KMS-11 (cell line): ENCODE measurements around the gene AEBP1.

Experiments
- H2AFZ ChIP-seq: fragments of 200-600 bp; sonication (generic); 2 replicates; pipeline ENCODE4 v1.6.1; 2016; ENCODE audit warnings: antibody characterized with exemption, mixed run types, low read depth
- H3K27ac ChIP-seq: fragments of 200-600 bp; sonication (generic); 2 replicates; pipeline ENCODE4 v1.6.1; 2016; ENCODE audit warnings: mild to moderate bottlenecking, mixed run types
- H3K27me3 ChIP-seq: fragments of 200-600 bp; sonication (generic); 2 replicates; pipeline ENCODE4 v1.6.1; 2017; ENCODE audit warnings: mild to moderate bottlenecking, low read depth, mixed run types, moderate library complexity; ENCODE audit not compliant: insufficient read depth
- H3K36me3 ChIP-seq: fragments of 200-600 bp; sonication (generic); 2 replicates; pipeline ENCODE4 v1.6.1; 2017; ENCODE audit warnings: mild to moderate bottlenecking, mixed run types; ENCODE audit not compliant: insufficient read depth
- H3K4me1 ChIP-seq: fragments of 200-600 bp; sonication (generic); 2 replicates; pipeline ENCODE4 v1.6.1; 2016; ENCODE audit warnings: mild to moderate bottlenecking, low read depth, mixed run types; ENCODE audit not compliant: poor library complexity, severe bottlenecking
- H3K4me2 ChIP-seq: fragments of 200-600 bp; sonication (generic); 2 replicates; pipeline ENCODE4 v1.7.0; 2016; ENCODE audit warnings: mild to moderate bottlenecking, mixed run types
- H3K4me3 ChIP-seq: fragments of 200-600 bp; sonication (generic); IDR thresholded peaks from 2 replicates; pipeline ENCODE4 v1.6.1; 2017; ENCODE audit warnings: low read depth, low read length, mixed read lengths; ENCODE audit not compliant: insufficient read depth
- H3K79me2 ChIP-seq: fragments of 200-600 bp; sonication (generic); 2 replicates; pipeline ENCODE4 v1.6.1; 2016; ENCODE audit warnings: low read depth, mixed run types; ENCODE audit not compliant: insufficient read depth
- H3K9ac ChIP-seq: fragments of 200-600 bp; sonication (generic); 2 replicates; pipeline ENCODE4 v1.6.1; 2016; ENCODE audit warnings: mild to moderate bottlenecking, mixed run types
- H4K20me1 ChIP-seq: fragments of 200-600 bp; sonication (generic); 2 replicates; pipeline ENCODE4 v1.6.1; 2016; ENCODE audit warnings: mild to moderate bottlenecking, mixed run types; ENCODE audit not compliant: insufficient read depth
- TF ChIP-seq, protein P1 (sequence below): fragments of 200-600 bp; sonication (generic); conservative IDR thresholded peaks from 2 replicates; pipeline ENCODE4 v1.6.1; 2017; ENCODE audit warnings: low read depth, mild to moderate bottlenecking, antibody characterized with exemption, low read length, moderate library complexity, mixed read lengths

AEBP1 gene

DNA sequence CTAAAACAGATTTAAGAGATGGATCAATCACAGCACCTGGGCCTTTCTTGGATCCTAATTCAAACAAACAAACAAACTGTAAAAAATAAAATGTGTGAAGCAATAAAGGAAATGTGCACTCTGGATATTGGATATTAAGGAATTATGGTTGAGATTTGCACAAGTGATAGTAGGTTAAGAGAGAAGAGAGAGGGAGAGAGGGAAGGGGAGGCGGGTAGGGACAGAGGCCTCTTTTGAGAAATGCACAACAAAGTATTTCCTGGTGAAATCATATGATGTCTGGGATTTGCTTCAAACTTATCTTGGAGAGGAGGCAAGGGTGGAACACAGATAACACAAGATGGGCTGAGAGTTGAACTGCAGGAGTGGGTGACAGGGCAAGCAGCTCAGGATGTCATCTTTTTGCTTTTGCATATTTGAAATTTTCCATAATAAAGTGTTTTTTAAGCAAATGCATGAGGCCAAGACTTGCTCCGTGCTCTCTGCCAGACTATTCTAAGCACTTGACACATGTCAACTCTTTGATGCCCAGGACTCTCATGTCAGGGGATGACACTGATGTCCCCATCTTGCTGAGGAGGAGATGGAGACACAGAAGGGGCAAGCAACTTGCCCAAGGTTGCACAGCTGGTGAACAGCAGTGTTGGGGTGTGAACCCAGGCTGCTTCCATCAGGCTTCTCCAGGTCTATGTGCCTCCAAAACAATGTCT, 9.1 kb upstream of the AEBP1 start:
- TF ChIP-seq, protein P1, sequence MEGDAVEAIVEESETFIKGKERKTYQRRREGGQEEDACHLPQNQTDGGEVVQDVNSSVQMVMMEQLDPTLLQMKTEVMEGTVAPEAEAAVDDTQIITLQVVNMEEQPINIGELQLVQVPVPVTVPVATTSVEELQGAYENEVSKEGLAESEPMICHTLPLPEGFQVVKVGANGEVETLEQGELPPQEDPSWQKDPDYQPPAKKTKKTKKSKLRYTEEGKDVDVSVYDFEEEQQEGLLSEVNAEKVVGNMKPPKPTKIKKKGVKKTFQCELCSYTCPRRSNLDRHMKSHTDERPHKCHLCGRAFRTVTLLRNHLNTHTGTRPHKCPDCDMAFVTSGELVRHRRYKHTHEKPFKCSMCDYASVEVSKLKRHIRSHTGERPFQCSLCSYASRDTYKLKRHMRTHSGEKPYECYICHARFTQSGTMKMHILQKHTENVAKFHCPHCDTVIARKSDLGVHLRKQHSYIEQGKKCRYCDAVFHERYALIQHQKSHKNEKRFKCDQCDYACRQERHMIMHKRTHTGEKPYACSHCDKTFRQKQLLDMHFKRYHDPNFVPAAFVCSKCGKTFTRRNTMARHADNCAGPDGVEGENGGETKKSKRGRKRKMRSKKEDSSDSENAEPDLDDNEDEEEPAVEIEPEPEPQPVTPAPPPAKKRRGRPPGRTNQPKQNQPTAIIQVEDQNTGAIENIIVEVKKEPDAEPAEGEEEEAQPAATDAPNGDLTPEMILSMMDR = no peak
- H3K4me2 ChIP-seq = no peak overlapping the region
- H3K79me2 ChIP-seq = no peaks in the 10 kb centered on the region
- peaks cover 22% of the 10 kb centered on the region for H3K4me1 ChIP-seq
- no peaks in the 10 kb centered on the region for H4K20me1 ChIP-seq
- H3K27ac ChIP-seq = no peak overlapping the region
- no peaks in the 10 kb centered on the region for H3K36me3 ChIP-seq
- no peaks in the 10 kb centered on the region for H3K27me3 ChIP-seq
- no peak overlapping the region for H3K4me3 ChIP-seq
- H3K9ac ChIP-seq = no peak overlapping the region
- H2AFZ ChIP-seq = no peak overlapping the region

DNA sequence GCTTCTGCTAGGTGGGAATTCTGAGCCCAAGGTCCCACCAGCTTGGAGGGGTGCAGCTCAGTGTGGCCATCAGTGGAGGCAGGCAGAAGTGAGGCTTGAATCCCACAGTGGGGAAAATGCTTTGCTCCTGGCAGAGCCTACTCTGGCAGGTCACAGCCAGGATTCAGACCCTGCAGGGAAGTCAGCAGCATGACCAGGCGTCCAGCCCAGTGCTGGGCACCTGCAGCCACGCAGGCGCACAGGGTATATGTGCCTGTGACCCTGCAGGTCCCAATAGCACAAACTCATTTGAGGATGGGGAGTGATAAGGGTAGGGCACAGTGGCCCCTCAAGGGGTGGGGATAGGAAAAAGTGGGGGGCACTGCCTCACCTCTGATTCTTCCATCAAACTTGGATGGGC, 8.4 kb upstream of the AEBP1 start:
- Histone ChIP-seq H3K79me2 (no peaks in the 10 kb centered on the region), H4K20me1 (no peaks in the 10 kb centered on the region), H3K36me3 (no peaks in the 10 kb centered on the region), H3K4me3 (no peak overlapping the region), H3K27me3 (no peaks in the 10 kb centered on the region), H3K4me1 (peaks cover 22% of the 10 kb centered on the region), H3K27ac (no peak overlapping the region), H3K4me2 (no peak overlapping the region), H2AFZ (no peak overlapping the region), H3K9ac (no peak overlapping the region)
- TF ChIP-seq, protein P1 = no peak

DNA sequence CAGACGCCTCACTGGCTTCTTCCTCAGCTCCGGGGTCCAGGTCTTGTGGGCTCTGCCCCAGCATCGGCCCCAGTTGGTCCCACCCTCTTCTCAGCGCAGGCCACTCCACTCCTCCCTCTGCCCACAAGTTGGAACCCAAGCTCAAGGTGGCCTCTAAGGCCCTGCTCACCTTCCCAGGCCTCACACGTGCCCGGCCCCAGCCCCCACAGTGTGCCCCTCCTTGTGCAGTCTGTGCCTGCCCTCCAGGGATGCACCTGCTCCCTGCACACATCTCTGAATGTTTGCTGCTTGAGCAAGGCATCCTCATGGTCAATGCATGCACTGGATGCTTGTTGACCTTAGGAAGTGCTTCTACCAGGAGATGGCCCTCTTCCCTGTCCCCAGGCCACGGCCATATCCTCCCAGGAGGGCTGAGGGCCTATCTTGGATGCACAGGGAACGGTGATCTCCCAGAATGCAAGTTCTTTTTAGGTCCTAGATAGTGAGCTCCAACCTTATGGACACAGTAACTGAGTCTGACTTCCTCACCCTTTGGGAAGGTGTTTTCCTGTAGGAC, 7.7 kb upstream of the AEBP1 start:
- no peak overlapping the region for H3K4me2 ChIP-seq
- H3K9ac ChIP-seq = no peak overlapping the region

DNA sequence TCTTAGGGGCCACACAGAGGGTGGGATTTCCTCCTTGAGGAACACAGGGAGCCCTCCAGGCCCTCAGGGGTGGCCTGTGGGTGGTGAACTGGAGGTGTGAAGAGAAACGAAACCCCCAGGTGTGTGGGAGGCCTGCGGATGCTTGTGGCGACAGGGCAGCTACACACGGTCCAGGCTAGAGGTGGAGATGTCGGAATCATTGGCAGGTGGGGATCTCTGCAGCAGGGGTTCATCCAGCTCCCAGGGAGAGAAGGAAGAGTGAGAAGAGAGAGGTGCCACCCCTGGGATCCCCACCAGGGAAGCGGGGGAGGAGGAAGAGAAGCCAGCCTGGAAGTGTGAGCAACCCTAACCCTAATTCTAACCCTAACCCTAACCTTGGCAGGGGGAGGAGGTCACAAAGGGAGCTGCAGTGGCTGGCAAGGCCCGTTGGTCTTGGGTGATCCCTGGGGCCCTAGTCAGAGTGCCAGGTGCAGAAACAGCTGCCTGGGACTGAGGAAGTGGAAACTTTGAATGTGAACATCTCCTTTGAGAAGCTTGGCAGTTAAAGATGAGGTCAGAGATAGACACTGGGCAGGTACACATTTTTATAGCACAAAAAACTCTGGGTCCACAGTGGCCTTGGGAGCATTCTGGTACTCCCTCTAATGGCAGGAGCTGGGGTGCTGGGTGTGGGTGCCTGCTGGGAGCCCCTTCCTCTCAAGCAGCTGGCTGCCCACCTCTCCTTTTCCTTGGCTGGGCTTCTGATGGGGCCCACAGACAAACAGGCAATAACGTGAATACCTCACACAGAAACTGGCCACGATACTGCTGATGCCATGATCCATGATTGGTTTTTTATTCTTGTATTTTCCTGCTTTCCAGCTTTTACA, 6.8 kb upstream of the AEBP1 start:
- Histone ChIP-seq H3K4me3 (no peak overlapping the region), H4K20me1 (no peaks in the 10 kb centered on the region), H3K27me3 (no peaks in the 10 kb centered on the region), H3K36me3 (no peaks in the 10 kb centered on the region), H2AFZ (peak overlapping the region; percentile 48; the same call in 1 of the 2 replicates), H3K27ac (peak overlapping the region; percentile 40; the same call in 1 of the 2 replicates), H3K79me2 (no peaks in the 10 kb centered on the region), H3K9ac (no peak overlapping the region), H3K4me1 (peaks cover 22% of the 10 kb centered on the region), H3K4me2 (peak overlapping the region; percentile 11; the same call in 1 of the 2 replicates)
- TF ChIP-seq, protein P1 = no peak

More for the DNA sequence above, 7.7 kb upstream of the AEBP1 start:
- H3K4me3 ChIP-seq = no peak overlapping the region
- H2AFZ ChIP-seq = no peak overlapping the region
- H3K4me1 ChIP-seq = peaks cover 22% of the 10 kb centered on the region
- H3K79me2 ChIP-seq = no peaks in the 10 kb centered on the region
- TF ChIP-seq, protein P1 = no peak
- no peaks in the 10 kb centered on the region for H4K20me1 ChIP-seq
- no peaks in the 10 kb centered on the region for H3K27me3 ChIP-seq
- H3K36me3 ChIP-seq = no peaks in the 10 kb centered on the region
- H3K27ac ChIP-seq = no peak overlapping the region
